ENCODE data around the gene GJA5. TPM values are rescaled to one million over a fixed set of nuclear protein-coding genes. Genes with fewer than 3 reads are reported as not detected.
"Not testable (repeated sequence)": the region's sequence is repeated elsewhere in the genome, so short reads cannot be mapped to it uniquely, and the experiment has no call there.

GJA5 gene
- total RNA-seq, 1 experiment from 2014 or later: 0.39 TPM

DNA sequence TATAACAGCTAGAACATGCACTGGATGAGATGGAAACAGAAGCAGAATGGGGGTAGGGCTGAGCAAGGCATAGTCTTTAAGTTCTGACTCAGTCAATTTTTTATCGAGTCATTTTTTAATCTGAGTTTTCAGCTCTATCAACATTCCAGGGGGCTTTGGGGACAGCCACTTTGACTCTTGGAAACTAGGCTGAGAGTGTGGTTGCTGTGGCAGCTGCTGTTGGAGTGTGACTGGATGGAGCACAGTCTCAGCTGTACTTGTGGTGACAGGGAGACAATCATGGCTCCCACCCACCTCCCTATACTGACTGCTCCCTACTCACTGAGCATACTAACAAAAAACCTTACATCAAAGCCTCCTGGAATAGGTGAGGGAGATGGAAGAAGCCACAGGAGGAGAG lies 25.0 kb downstream of the GJA5 start:
- no peak overlapping the region for H4K5ac ChIP-seq (ENCODE audit: insufficient read length, low read depth, low read length)
- H3K27ac Mint-ChIP-seq: no peak overlapping the region
- H2BK12ac ChIP-seq (ENCODE audit: insufficient read length, low read depth, low read length): no peak overlapping the region
- no peak overlapping the region for H3K4me2 ChIP-seq (ENCODE audit: insufficient read depth, insufficient read length, low read length)
- H3K14ac ChIP-seq (ENCODE audit: insufficient read depth, low read length): no peak overlapping the region
- TF ChIP-seq, protein P1, sequence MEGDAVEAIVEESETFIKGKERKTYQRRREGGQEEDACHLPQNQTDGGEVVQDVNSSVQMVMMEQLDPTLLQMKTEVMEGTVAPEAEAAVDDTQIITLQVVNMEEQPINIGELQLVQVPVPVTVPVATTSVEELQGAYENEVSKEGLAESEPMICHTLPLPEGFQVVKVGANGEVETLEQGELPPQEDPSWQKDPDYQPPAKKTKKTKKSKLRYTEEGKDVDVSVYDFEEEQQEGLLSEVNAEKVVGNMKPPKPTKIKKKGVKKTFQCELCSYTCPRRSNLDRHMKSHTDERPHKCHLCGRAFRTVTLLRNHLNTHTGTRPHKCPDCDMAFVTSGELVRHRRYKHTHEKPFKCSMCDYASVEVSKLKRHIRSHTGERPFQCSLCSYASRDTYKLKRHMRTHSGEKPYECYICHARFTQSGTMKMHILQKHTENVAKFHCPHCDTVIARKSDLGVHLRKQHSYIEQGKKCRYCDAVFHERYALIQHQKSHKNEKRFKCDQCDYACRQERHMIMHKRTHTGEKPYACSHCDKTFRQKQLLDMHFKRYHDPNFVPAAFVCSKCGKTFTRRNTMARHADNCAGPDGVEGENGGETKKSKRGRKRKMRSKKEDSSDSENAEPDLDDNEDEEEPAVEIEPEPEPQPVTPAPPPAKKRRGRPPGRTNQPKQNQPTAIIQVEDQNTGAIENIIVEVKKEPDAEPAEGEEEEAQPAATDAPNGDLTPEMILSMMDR (conservative IDR thresholded peaks at IDR 0.05): no peak
- WGBS (ENCODE audit: extremely low coverage, insufficient read length, low lambda C conversion rate): no CpG with 5 or more reads among the region's 1 CpG
- no peak overlapping the region for H3T11ph ChIP-seq (ENCODE audit: low read length)
- H4K91ac ChIP-seq (ENCODE audit: insufficient read length, low read depth, low read length): no peak overlapping the region
- H3K23ac ChIP-seq (ENCODE audit: insufficient read length, low read depth, low read length): no peak overlapping the region
- no peaks in the 10 kb centered on the region; the same call in 1 of the 2 replicates for H3K27me3 Mint-ChIP-seq (ENCODE audit: low read depth)
- H2BK20ac ChIP-seq (ENCODE audit: low read depth, low read length, poor library complexity, severe bottlenecking): no peak overlapping the region
- no peaks in the 10 kb centered on the region for H3K36me3 Mint-ChIP-seq (ENCODE audit: insufficient read depth in 1 of 3, low read depth in 3 of 3)
- H3K18ac ChIP-seq (ENCODE audit: insufficient read length, low read depth, low read length): no peak overlapping the region
- H2BK15ac ChIP-seq (ENCODE audit: low read depth, low read length): peak overlapping the region; percentile 31; the same call in 1 of the 2 replicates
- peaks cover 11 to 16% of the 10 kb centered on the region in 2 experiments for H3K4me1 Mint-ChIP-seq
- no peak overlapping the region for H3K56ac ChIP-seq (ENCODE audit: insufficient read length, low read depth, low read length)
- no peak overlapping the region for H3K4ac ChIP-seq (ENCODE audit: low read depth, low read length)
- H3K9ac ChIP-seq (ENCODE audit: extremely low read depth, insufficient read length, low read length): no peak overlapping the region
- no peaks in the 10 kb centered on the region for H3K23me2 ChIP-seq (ENCODE audit: insufficient read length, low read depth, low read length, poor library complexity, severe bottlenecking)
- no peaks in the 10 kb centered on the region; the same call in 1 of the 2 replicates for H3K4me1 ChIP-seq (ENCODE audit: insufficient read depth, low read length)
- H3K9me3 Mint-ChIP-seq: no peaks in the 10 kb centered on the region; a peak in 1 of 5 replicates
- no peak overlapping the region for H2AK5ac ChIP-seq (ENCODE audit: insufficient read length, low read length)
- H4K8ac ChIP-seq (replicated peaks; ENCODE audit: insufficient read length, low read depth, low read length): no peak overlapping the region
- H3K79me2 ChIP-seq (ENCODE audit: insufficient read depth, low read length): no peaks in the 10 kb centered on the region
- no peaks in the 10 kb centered on the region for H3K27me3 ChIP-seq (ENCODE audit: insufficient read depth, low read length)
- no peak overlapping the region for H2BK120ac ChIP-seq (ENCODE audit: low read depth, low read length, poor library complexity, severe bottlenecking)
- no peaks in the 10 kb centered on the region for H4K20me1 ChIP-seq (ENCODE audit: control insufficient read depth, insufficient read depth, insufficient read length)
- H3K4me3 Mint-ChIP-seq: no peak overlapping the region
- no peak overlapping the region for H2BK5ac ChIP-seq (ENCODE audit: insufficient read length, low read length)
- no peak overlapping the region for H2AFZ ChIP-seq (ENCODE audit: low read length)
- H3K27ac ChIP-seq (ENCODE audit: insufficient read length, low read depth, low read length): no peak overlapping the region
- no peaks in the 10 kb centered on the region for H3K79me1 ChIP-seq (ENCODE audit: insufficient read depth, low read depth, low read length, poor library complexity, severe bottlenecking)
- DNase-seq: no peak
- no peaks in the 10 kb centered on the region for H3K9me3 ChIP-seq (ENCODE audit: control insufficient read depth, low read depth, low read length)

DNA sequence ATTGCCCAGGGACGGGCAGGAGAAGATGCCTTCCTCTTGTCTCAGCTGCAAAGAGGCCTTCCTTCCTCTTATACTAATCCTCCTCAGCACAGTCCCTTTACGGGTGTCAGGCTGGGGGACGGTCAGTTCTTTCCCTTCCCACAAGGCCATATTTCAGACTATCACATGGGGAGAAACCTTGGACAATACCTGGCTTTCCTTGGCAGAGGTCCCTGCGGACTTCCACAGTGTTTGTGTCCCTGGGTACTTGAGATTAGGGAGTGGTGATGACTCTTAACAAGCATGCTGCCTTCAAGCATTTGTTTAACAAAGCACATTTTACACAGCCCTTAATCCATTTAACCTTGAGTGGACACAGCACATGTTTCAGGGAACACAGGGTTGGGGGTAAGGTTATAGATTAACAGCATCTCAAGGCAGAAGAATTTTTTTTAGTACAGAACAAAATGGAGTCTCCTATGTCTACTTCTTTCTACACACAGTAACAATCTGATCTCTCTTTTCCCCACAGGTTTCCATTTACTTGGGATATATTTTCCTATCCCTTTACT lies 26.0 kb downstream of the GJA5 start:
- H3K9me3 ChIP-seq (ENCODE audit: control insufficient read depth, low read depth, low read length); H4K91ac ChIP-seq (ENCODE audit: insufficient read length, low read depth, low read length); H2AFZ ChIP-seq (ENCODE audit: low read length); H3K4me1 ChIP-seq (ENCODE audit: insufficient read depth, low read length); H3K4ac ChIP-seq (ENCODE audit: low read depth, low read length); H3K23ac ChIP-seq (ENCODE audit: insufficient read length, low read depth, low read length); H2BK15ac ChIP-seq (ENCODE audit: low read depth, low read length); DNase-seq; H2BK20ac ChIP-seq (ENCODE audit: low read depth, low read length, poor library complexity, severe bottlenecking); H2AK5ac ChIP-seq (ENCODE audit: insufficient read length, low read length); H3K23me2 ChIP-seq (ENCODE audit: insufficient read length, low read depth, low read length, poor library complexity, severe bottlenecking); H3K79me2 ChIP-seq (ENCODE audit: insufficient read depth, low read length); H3K4me2 ChIP-seq (ENCODE audit: insufficient read depth, insufficient read length, low read length); H4K20me1 ChIP-seq (ENCODE audit: control insufficient read depth, insufficient read depth, insufficient read length); H2BK120ac ChIP-seq (ENCODE audit: low read depth, low read length, poor library complexity, severe bottlenecking); H3K27ac ChIP-seq (ENCODE audit: insufficient read length, low read depth, low read length); H2BK12ac ChIP-seq (ENCODE audit: insufficient read length, low read depth, low read length); H3K56ac ChIP-seq (ENCODE audit: insufficient read length, low read depth, low read length); H3K79me1 ChIP-seq (ENCODE audit: insufficient read depth, low read depth, low read length, poor library complexity, severe bottlenecking); H3K9me3 Mint-ChIP-seq; H4K5ac ChIP-seq (ENCODE audit: insufficient read length, low read depth, low read length); H3K4me3 Mint-ChIP-seq; H4K8ac ChIP-seq (replicated peaks; ENCODE audit: insufficient read length, low read depth, low read length); H3T11ph ChIP-seq (ENCODE audit: low read length); H3K9ac ChIP-seq (ENCODE audit: extremely low read depth, insufficient read length, low read length); H3K27me3 ChIP-seq (ENCODE audit: insufficient read depth, low read length); H3K14ac ChIP-seq (ENCODE audit: insufficient read depth, low read length); H2BK5ac ChIP-seq (ENCODE audit: insufficient read length, low read length); H3K27me3 Mint-ChIP-seq (ENCODE audit: low read depth); H3K36me3 Mint-ChIP-seq (ENCODE audit: insufficient read depth in 1 of 3, low read depth in 3 of 3); H3K18ac ChIP-seq (ENCODE audit: insufficient read length, low read depth, low read length): not testable (repeated sequence)
- H3K4me1 Mint-ChIP-seq: peaks cover 11 to 14% of the 10 kb centered on the region in 2 experiments
- no CpG with 5 or more reads among the region's 4 CpGs for WGBS (ENCODE audit: extremely low coverage, insufficient read length, low lambda C conversion rate)
- H3K27ac Mint-ChIP-seq: peak overlapping the region in 1 of 3 experiments; percentile 34; a peak in 1 of 7 replicates
